NCI-H2107 (cell line): ENCODE measurements around the gene RNF183.
A peak's percentile ranks its signal among the peaks of the same experiment; 100 is the strongest.
"Not testable (repeated sequence)": the region's sequence is repeated elsewhere in the genome, so short reads cannot be mapped to it uniquely, and the experiment has no call there.

ENCODE experiments used
- DNase-seq: peaks from one replicate; lab custom pipeline; 2025; lab: John Stamatoyannopoulos, UW

The RNF183 gene

DNA sequence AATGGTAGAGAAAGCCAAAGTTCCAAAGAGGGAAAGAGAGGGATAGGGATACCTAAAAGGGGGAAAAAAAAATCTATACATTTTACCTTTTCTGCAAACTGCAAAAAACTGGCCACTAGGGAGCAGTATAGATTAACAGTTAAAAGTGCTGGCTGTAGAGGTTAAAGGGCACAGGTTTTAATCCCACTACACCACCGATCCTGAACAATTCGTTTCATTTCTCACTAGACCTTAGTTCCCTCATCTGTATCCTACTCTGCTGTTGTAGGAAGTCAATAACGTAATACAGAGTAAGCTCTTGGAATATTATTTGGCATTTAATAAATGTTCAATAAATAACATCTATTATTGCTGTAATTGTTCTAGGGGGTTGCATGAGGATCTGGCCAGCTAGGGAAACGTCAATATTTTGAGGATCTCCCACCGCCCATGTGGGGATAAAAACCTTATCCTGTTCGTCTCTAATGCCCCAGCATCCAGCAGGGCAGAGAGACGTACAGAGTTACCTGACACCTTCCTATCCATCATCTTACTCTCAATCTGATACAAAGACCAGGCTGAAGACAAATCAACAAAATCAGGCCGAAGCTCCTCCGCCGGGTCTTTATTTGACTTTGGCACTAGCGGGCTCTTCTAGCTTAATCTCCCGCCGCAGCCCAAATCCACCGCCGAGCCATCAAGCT, 28.6 kb downstream of the RNF183 start:
- DNase-seq = peak; percentile 27

DNA sequence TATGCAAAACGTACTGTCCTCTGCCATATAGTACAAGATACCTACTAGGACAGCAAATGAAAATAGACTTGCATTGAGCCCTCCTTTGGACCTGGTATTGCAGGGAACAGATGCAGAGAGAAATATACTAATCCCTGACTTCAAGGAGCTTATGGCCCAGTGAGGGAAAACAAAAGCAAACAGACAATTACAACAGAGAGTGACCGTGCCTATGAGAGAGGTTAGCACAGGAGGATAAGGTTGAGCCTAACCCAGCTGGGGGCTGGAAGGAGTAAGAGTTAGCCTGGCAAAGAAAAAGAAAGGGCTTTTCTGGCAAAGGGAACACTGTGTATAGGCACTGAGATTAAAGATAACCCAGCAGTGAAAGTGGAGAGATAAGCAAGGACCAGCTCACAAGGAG, 33.3 kb downstream of the RNF183 start:
- DNase-seq = no peak

DNA sequence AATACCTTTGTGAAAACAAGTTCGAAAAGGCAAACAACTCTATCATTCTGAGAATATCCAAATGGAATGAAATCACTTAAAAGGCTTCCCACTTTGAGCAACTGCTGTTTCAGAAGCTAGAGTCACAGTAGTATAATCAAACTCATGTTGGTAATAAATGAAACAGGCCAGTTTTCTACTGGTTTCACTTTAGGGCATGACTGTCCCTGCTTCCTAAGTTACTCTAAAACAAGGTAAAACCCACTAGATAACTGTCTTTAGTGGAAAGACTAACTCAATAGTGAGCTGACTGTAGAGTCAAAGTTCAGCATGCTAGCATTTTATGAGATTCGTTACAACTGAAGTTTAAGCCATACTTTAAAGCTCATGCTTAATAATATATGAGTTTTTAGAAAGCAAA, 33.8 kb downstream of the RNF183 start:
- DNase-seq = no peak

DNA sequence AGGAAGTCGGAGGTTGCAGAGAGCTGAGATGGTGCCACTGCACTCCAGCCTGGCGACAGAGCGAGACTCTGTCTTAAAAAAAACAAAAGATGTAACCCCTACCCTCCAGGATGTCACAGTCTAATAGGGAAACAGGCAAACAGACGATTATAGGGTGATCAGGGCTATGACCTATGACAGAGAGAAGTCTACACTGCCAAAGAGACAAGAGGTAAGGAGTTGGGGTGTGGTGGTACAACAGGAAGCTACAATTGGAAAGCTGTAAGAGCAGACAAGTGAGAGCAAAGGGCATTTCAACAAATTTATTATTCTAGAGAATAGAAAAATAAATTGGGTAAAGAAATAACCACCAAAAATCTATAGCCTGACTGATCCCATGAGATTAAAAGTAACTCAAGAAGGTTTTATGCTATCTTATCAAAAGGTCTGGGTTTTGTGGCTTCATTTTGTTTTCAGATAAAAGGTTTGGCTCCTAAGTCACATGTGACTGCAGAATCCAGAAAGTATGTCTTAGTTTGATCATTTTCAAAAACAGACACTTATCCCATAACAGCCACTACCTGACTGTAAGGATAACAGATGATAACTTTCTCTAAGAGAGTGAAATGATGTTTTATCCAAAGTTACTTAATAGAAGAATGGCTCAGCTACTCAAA, 35.1 kb downstream of the RNF183 start:
- no peak for DNase-seq

DNA sequence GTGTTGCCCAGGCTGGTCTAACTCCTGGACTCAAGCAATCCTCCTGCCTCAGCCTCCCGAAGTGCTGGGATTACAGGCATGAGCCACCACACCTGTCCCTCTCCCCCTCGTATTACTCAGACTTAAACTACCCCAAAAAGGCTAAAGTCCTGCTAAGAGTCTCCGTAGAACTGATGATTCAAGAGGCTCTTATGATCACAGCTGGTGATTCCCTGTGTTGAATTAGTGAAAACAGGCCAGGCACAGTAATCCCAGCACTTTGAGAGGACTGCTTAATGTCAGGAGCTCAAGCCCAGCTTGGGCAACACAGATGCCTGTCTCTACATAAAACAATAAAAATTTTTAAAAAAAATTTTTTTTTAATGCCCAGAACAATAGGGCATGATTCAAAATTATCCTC, 37.0 kb downstream of the RNF183 start:
- DNase-seq = no peak

DNA sequence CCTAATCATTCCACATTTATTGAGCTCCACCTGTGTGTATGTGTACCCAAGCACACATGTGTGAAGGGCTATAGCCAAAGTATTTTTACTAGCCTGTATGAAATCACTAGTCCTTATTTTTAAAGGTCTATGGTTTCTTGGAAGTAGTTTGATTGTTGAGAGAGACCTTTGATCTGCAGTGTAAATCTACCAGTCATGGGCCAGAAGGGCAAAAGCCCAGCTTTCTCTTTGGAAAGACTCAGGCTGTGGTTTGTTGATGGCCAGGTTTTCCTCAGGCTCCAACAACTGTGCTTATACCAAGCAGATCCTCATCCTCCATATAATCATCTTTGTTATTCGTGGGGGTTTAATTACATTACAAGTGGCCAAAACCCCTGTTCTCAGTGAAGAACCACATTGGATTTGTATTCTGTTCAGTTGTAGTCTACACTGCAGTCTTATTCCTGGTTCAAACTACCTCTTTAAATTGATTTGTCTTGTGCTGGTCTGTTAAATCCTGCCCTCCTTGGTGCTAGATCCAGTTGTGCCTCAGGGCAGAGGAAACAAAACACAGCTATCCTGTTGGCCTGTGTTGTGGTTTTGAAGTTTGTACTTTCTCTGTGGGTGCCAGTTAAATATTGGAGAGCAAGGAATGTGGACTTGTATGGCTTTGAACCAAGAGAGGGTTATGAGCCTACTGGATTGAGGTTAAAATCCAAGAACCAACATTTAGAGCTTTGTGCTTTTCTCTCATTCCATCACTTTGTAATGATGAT, 41.1 kb downstream of the RNF183 start:
- DNase-seq = no peak

DNA sequence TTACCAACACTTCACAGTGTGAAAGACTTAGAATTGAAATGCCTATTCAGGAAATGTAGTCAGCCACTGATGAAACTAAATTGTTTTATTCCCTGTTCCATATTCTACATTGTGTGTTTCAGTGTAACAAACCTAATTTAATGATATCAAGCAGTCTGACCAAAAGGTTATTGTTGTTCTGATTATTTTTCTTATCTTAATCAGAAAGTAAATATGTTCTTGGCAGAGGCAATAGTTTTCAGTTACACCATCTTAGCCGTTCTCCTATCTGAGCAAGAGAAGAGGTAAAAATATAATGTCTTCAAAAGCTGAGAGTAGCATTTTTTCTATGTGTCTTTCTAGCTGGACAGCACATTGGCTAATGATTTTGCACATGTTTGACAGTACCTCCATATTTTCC, 44.9 kb downstream of the RNF183 start:
- DNase-seq = no peak

DNA sequence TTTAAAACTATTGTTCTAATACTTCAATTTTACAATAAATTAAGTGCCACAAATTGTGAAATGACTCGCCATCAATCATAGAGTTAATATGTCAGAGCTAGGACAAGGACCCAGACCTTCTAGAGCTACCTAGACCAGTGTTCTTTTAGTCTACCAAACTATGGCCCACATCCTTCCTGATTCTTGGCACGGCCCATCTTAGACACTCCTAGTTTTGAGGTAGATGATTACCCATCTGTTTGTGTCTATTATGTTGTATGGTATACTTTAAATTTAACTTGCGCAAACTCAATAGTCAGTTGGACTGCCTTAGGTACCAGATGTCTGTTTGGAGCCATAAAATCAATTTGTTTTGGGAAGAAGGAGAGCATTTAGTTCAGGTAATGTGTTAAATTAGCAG, 45.3 kb downstream of the RNF183 start:
- no peak for DNase-seq

DNA sequence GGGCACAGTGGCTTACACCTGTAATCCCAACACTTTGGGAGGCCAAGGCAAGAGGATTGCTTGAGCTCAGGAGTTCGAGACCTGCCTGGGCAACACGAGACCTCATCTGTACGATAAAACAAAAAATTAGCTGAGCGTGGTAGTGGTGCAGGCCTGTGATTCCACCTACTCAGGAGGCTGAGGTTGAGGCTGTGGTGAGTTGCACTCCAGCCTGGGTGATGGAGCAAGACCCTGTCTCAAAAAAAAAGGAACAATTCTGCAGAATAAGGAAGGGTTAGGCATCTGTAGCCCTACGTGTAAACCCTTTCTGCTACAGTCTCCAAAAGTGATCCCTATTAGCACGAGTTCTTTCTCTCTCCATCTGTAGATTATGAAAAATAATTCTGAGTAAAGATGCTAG, 47.7 kb downstream of the RNF183 start:
- no peak for DNase-seq

DNA sequence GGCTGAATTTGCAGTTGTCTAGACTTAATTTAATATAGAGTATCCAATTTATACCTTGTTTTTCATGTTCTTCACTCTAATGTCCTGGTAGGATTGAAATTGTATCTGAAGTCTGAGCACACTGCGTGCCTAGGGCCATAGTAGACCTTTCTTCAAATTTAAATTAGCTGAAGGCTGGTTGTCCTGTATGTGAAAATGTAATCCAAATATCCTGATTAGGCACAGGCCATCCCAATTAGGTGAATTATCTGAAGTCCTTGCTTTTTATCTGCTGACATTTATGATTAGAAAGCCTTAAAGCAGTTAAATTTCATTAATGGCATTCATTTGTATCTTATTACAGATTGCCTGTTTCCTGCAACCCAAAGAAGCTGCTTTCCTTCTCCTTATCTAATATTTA, 48.2 kb downstream of the RNF183 start:
- DNase-seq = no peak

DNA sequence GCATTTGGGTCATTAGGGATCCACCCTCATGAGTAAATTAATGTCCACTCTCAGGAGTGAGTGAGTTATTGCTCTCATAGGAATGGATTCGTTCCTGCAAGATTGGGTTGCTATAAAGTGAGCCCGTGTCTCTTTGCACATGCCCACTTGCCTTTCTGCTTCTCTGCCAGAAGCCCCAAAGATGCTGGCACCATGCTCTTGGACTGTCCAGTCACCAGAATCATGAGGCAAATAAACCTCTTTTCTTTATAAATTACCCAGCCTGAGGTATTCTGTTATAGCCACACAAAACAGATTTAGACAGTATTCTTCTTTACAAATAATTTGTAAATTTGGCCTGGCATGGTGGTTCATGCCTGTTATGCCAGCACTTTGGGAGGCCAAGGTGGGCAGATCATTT, 52.4 kb downstream of the RNF183 start:
- DNase-seq = no peak

DNA sequence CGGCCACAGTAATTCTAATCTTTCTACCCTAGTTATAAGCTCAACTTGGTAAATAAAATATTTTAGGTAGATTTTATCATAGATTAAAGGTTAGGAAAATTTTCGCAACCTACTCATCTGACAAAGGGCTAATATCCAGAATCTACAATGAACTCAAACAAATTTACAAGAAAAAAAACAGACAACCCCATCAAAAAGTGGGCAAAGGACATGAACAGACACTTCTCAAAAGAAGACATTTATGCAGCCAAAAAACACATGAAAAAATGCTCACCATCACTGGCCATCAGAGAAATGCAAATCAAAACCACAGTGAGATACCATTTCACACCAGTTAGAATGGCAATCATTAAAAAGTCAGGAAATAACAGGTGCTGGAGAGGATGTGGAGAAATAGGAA, 53.5 kb downstream of the RNF183 start:
- DNase-seq = not testable (repeated sequence)

DNA sequence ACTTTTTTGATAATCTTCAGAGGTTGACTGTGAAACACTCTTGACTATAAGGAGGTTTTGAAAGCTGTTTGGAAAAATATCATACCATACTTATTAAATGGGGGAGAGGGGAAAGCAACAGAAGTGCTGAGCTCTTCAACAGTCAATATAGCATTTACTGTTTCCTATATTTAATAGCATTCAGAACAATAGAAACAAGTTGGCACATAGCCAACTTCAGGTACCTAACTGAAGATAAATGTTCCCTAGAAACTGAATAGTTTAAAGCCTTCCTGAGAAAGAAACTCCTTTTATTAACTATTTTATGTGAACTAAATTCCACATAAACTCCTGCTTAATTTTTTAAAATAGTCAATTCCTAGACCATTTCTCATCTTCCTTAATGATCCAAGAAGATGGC, 55.5 kb downstream of the RNF183 start:
- DNase-seq = no peak
